Activated T-cell treated with anti-CD3 and anti-CD28 coated beads for 1 hour (primary cell): ENCODE measurements around the gene CDCP1.
"Not testable (repeated sequence)": the region's sequence is repeated elsewhere in the genome, so short reads cannot be mapped to it uniquely, and the experiment has no call there.

ENCODE experiments used
- DNase-seq: peaks from one replicate; pipeline ENCODE4 v3.0.0-alpha.2; 2020; ENCODE audit warnings: low read depth

Gene CDCP1

DNA sequence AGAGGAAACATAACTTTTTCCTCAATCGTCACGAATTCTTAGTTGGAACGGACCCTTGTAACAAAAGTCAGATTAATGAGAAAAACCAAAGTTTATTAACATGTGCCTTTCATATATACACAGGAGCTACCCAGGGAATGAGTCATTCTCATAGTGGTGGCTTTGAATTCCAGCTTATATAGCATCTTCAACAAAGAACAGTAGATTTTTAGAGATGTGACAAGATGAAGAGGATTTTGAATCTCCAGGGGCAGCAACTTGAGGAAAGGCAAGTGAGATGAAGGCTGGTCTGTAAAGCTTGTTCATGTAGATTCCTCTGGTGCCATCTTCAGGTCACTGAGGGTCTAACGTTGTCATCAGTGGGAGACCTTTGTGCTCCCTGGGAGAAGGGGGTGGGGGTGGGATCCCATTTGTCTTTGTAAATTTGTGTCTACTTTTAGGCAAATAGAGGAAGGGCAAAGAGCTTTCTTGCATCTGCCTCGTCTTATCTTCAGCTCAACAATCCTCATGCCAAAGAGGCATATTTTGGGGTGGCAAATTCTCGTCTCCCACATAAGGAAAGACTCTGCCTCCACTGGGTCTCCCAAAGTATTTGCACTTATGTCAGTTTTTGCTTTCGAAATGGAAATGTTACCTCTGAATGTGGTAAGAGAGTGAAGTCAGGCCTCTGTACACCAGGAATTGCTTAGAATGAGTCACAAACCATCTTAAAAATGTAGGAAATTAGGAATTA, 90.6 kb downstream of the CDCP1 start:
- no peak for DNase-seq

DNA sequence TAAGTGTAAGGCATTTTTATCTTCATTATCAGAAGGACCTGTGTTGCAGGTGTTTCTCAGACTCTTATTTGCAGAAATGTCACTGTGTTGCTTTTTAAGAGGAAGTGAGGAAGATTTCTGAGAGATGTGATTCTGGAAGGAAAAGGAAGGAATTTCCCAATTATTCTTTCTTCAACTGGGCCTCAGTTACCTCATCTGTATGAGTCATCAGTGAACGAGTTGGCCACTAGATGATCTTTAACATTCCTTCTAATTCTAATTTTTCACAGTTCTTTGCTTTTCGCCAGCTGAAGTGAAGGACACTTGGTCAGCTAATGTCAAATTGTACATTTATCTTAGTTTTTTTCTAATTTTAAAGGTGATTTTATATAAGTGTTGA, 91.2 kb downstream of the CDCP1 start:
- DNase-seq, result no peak

DNA sequence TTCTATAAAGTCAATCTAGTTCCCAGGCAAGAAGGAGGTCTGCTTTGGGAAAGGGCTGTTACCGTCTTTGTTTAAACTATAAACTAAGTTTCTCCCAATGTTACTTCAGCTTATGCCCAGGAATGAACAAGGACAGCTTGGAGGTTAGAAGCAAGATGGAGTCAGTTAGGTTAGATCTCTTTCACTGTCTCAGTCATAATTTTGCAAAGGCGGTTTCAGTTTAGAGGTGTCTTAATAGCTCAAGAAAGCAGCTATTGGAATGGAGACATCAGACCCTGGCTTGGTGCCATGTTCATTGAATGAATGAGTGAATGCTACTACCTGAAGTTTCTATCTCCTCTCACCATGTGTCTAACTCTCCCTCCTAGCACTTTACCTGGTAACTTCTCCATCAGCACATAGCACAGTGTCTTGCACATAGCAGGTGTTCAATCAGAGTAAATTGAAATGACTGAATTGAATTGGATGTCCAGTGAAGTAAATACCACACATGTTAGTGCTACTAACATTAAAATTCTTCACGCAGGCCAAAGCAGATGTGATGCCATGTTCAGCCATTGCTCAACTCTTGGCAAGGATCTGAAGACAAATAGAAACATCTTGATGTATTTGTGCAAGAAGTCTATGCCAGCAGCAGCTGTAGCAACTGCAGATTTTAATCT, 91.9 kb downstream of the CDCP1 start:
- no peak for DNase-seq

DNA sequence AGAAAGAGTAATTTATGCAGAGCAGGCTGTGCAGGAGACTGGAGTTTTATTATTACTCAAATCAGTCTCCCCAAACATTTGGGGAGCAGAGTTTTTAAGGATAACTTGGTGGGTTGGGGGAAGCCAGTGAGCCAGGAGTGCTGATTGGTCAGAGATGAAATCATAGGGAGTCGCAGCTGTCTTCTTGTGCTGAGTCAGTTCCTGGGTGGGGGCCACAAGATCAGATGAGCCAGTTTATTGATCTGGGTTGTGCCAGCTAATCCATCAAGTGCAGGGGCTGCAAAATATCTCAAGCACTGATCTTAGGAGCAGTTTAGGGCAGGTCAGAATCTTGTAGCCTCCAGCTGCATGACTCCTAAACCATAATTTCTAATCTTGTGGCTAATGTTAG, 92.4 kb downstream of the CDCP1 start:
- DNase-seq, result not testable (repeated sequence)

DNA sequence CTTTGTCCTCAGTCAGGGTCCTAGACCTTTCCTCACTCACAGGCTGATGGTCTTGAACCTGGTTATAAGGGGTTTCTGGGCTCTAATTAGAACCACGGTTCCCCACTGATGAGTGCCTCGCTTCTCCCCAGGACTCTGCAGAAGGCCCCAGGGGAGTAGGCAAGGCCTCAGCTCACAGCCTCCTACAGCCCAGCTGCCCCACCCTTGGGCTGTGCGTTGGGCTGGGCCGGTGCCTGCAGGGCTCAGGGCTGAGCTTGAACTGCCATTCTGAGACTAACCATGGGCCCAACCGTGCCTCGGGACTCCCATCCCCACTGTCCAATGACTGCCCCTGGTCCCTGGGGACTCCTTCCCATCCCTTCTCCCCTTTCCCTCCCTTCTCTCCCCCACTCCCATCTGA, 94.5 kb downstream of the CDCP1 start:
- DNase-seq, result no peak

DNA sequence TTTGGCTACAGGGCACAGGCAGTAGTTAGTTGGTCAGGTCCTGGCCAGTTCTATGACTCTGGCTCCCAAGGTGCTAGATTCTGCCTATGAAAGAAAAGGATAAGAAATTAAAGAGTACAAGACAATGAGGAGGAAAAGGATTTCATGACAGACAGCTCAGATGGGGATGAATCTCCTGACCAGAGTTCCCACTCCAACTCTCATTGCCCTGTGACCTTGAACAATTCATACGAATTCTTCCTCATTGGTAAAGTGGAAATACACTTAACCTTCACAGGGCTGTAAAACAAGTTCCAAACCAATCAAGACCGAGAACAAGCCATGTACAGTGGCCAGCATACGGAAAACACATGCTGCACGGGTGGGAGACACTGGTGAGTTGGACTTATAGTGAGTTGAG, 96.4 kb downstream of the CDCP1 start:
- no peak for DNase-seq

DNA sequence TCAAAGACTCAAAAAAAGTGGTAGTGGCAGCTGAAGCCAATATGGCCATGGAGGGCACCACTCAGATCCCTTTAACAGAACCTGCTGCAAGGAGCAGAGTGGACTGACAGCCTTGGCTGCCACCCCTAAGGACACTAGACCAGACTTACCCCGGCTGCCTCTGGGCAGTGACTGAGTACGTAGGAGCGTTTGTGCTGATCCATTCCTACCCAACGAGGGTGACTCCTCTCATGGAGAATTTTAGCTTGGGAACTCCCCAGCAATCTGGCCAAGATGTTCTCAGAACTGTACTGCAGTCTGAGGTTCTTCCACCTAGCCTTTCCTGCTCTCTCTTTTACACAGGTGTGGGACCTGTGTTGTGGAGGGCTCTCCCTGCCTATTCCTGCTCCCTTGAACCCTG, 97.9 kb downstream of the CDCP1 start:
- DNase-seq, result no peak

DNA sequence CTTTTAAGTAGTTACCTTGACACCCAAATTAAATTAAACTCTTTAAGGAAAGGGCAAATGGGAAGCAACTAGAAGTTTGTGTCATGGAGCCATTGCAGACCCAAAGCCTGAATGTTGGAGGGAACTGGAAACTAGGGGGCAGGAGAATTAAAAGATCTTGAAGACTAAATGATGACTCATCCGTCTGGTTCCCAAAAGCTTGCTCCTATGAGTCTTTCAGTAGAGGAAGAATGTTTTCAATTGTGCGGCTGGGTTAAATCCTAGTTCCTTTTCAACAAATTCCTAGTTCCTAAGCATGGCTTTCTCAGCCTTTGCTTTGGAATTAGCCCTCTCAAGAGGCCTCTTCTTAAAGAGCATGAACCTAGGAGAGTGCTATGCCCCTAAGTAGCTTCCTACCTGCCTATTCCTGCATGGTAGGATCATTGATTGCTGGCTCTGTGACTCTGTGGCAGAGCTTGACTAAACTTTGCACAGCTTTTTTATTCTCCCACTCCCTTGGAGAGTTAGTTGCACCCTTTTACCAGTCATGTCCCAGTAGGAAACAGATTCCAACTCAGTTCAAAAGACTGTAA, 102.4 kb downstream of the CDCP1 start:
- no peak for DNase-seq

DNA sequence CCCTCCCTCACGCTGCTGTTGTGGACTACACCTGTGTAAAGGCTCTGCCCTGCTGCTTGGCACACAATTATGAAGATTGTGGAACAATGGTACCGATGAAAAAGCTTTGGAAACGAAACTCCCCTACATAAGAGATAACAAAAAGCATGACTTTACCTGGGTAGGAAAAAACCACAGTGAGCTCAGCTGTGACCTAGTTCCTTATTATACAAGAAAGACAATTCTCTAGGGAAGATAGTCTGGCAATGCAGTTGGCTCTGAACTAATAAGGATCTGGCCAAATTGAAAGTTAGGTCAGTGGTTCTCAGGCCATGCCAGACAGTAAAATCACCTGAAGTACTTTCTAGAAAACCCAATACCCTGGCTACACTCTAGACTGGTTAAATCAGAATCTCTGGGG, 104.0 kb downstream of the CDCP1 start:
- no peak for DNase-seq

DNA sequence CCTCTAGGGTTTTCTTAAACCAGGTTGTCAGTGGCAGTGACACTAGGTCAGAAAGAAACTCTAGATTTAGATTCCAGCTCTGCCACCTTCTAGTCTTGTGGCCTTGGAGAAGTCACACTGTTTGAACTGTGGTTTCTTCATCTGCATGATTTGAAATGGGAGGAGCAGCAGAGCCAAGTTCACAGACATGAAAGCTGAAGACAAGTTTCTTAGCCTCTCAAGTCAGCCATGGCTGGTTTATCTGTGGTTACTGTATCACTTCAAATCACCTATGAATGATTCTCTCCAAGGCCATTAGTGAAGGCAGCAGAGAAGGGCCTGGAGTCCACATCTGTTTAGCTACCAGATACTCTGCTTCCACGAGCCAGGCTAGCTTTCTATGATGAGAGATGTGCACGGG, 104.5 kb downstream of the CDCP1 start:
- no peak for DNase-seq

DNA sequence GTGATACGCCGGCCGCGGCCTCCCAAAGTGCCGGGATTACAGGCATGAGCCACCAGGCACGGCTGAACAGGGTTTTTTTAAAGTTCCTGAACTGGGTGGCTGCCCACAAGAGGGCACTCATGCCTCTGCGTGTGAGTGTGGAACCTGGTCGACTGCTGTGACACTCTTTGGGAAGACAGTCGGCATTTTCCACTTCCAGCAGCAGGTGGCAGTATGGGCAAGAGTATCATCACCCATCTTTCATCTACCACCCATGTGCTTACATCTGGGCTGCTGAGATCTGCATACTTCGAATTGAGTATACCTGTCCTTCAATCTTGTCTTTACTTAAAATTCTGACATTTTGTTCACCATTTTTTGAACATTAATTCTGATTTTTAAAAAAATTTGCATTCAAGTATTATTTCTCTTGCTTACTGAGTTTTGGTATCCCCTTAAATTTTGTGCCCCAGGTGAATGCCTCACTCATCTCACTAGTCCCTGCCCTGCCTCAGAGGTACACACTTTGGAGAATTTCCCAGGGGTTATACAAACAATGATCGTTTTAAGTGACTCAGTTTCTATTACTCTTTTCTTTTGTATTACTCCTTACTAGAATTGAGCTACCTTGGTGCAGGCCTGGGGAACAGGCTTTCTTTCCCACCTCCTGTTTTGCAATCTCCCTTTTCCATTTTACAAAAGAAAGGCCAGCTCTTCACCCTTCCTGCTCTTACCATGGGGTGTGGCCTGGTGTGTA, 108.3 kb downstream of the CDCP1 start:
- DNase-seq, result peak; percentile 87

DNA sequence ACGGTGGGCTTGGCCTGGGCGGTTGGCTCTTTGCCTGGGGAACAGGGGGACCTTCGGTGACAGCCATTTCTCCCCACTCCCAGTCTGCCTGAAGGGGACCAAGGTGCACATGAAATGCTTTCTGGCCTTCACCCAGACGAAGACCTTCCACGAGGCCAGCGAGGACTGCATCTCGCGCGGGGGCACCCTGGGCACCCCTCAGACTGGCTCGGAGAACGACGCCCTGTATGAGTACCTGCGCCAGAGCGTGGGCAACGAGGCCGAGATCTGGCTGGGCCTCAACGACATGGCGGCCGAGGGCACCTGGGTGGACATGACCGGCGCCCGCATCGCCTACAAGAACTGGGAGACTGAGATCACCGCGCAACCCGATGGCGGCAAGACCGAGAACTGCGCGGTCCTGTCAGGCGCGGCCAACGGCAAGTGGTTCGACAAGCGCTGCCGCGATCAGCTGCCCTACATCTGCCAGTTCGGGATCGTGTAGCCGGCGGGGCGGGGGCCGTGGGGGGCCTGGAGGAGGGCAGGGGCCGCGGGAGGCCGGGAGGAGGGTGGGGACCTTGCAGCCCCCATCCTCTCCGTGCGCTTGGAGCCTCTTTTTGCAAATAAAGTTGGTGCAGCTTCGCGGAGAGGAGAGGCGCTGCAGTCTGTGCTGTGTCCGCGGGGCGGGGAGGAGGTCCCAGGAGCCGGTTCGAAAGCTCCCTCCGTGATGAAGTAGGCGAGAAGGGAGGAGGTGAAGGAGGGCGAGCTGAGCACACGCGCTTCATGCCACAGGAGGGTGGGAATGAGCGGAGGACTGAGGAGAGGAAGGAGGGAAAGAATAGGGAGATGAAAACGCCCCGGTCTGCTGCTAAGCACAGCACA, 110.5 kb downstream of the CDCP1 start:
- peak; percentile 11 for DNase-seq

DNA sequence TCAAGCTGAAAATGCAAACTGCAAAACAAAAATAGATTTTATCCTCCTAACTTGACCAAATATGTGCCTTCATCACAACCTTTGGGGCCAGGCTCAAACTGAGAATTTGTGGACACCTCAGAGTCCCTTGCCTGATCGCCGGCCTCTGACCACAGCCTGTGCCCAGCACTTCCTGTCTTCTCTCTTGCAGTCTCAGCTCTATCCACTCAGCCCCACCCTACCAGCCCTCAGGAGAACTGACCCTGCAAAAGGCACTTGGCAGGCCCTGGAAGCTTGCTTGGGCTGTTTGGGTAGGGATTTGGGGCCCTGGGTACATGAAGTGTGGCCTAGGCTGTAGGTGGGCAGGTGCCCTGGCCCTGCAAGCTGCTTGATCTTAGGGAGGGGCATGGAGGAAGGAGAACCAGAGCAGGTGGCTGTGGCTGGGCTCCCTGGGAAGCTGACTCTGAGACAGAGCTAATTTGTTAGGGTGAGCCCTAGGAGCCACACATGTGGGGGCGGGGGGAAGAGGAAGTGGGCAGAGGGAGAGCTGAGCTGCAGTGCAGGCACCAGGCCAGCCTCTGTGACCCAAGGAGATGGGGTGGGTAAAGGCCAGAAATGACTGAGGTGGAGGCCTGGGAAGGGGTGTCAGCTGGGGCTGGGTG, 111.4 kb downstream of the CDCP1 start:
- DNase-seq, result peak; percentile 7

DNA sequence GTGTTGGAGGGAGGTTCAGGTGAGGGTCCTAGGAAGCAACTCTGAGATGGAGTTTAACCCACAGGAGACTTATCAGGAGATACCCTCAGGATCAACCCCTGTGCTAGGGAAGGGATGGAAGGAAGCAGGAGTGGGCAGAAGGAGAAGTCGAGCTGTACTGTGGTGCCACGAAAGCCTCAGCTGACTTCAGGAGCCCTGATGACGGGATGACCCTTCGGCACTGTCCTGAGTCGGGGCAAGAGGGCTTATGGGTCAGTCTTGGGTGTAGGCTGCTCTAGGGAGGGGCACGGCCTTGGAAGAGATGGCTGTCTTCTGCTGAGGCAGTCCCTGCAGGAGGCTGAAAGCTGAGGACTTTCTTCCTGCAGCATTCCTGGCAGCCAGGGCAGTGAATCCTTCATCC, 112.4 kb downstream of the CDCP1 start:
- DNase-seq, result no peak
